Esophagus muscularis mucosa (tissue), 4 donors: ENCODE measurements around the gene ATRNL1. TPM values are rescaled to one million over a fixed set of nuclear protein-coding genes. Genes with fewer than 3 reads are reported as not detected.

Source experiments
- DNase-seq: peaks from one replicate; pipeline ENCODE4 v3.0.0-alpha.2; 2017; ENCODE audit errors: extremely low spot score
- H3K27ac ChIP-seq, 4 donors: fragments of 200-600 bp; sonication (generic); replicated peaks in 1 of 4; 1 replicate in 3 of 4; 2 replicates in 1 of 4; pipeline ENCODE4 v1.5.1; 2016 to 2019; ENCODE audit warnings: mild to moderate bottlenecking in 1 of 4
- H3K27me3 ChIP-seq, 4 donors: fragments of 200-600 bp; sonication (generic); one replicate each; pipeline versions ENCODE4 v1.5.1 to v1.6.0; 2016 to 2019
- H3K36me3 ChIP-seq, 4 donors: fragments of 200-600 bp; sonication (generic); one replicate each; pipeline ENCODE4 v1.5.1; 2016 to 2019
- H3K4me1 ChIP-seq, 4 donors: fragments of 200-600 bp; sonication (generic); one replicate each; pipeline ENCODE4 v1.5.1; 2016 to 2019
- H3K4me3 ChIP-seq, 4 donors: fragments of 200-600 bp; sonication (generic); 1 replicate in 2 of 4; 2 replicates in 2 of 4; pipeline ENCODE4 v1.5.1; 2016 to 2019; ENCODE audit warnings: mild to moderate bottlenecking in 4 of 4, moderate library complexity in 1 of 4
- H3K9me3 ChIP-seq, 4 donors: fragments of 200-600 bp; sonication (generic); 1 replicate in 3 of 4; 2 replicates in 1 of 4; pipeline ENCODE4 v1.5.1; 2016 to 2019
- EP300 ChIP-seq: sonication (generic); formaldehyde crosslinking; IDR thresholded peaks from one replicate; pipeline ENCODE4 v1.6.1; 2017; ENCODE audit warnings: antibody characterized with exemption
- POLR2A ChIP-seq: fragments of 450-650 bp; IDR thresholded peaks from one replicate; pipeline ENCODE4 v1.6.1; 2017; ENCODE audit warnings: antibody characterized with exemption, moderate library complexity, mild to moderate bottlenecking, low read depth
- POLR2AphosphoS5 ChIP-seq, 2 donors: sonication (generic); formaldehyde crosslinking; IDR thresholded peaks; one replicate each; pipeline ENCODE4 v1.6.1; 2017; ENCODE audit warnings: antibody characterized with exemption in 2 of 2
- WGBS: methylation state at CpG from one replicate; pipeline ENCODE4 v1.1.5; 2018; 5-methylcytosine and 5-hydroxymethylcytosine counted together
- intact Hi-C: fragments of 100-400 bp; cut with DNase I; formaldehyde crosslinking; loops from one replicate; pipeline ENCODE4 v1.15.1; 2023
- total RNA-seq, 4 donors: library from RNA; depleted of rRNA; stranded (reverse); fragments of >200 nt; gene quantifications; one replicate each; pipeline versions ENCODE4 v1.1.0 to v1.2.1, GENCODE V29; 2016
- TF ChIP-seq, protein P1 (sequence below), 3 experiments: fragments of 200-600 bp in 2 of 3; fragments of 450-650 bp in 1 of 3; sonication (generic) in 2 of 3; IDR thresholded peaks; one replicate each; pipeline ENCODE4 v1.5.1; 2017 to 2019; ENCODE audit warnings: antibody characterized with exemption in 3 of 3, mild to moderate bottlenecking in 2 of 3, moderate library complexity in 1 of 3

The ATRNL1 gene
- total RNA-seq, 4 donors from 2014 or later = 5.0 to 18.0 (median 11.3) TPM

DNA sequence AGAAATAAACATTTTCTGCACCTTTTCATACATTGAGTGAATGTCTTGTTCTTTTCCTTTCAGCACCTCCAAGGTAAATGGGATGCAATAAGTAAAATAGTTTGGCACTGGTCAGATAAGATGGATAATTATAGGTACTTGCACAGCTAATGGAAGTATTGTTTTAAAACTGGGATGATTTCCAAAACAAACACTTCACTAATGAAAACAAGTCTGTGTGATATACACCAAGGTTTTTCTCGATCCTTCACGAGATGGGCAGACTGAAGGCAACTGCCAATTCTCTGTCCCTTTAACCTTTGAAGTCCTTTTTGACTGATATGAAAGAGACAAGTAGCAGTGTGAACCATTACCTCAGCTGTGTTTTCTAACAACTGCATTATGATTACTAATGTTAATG lies 756.0 kb downstream of the ATRNL1 start:
- 21% methylated on average over 2 of the region's 2 CpGs for WGBS

DNA sequence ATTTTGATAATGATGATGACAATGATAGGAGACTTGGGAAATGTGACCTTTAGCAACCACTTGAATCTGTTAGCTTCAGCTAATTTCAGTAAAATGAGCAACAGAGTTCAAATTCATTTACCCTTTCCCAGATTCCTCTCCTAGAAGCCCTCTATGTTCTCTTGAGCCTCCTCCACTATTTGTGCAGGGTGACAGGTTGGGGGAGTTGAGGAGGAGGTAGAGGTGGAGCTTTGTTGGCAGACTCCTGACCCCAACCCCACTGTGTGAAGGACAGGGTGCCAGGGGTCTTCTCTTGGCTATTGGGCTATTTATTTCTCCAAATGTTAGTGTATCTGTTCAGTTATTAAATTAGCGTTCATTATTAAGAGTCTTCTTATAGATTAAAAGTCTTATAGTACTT lies 757.5 kb downstream of the ATRNL1 start:
- 97% methylated on average over 1 of the region's 1 CpG for WGBS

More for the DNA sequence above, 756.0 kb downstream of the ATRNL1 start:
- peaks cover 0 to 12% (median 5%) of the 10 kb centered on the region in 4 donors for H3K4me1 ChIP-seq
- H3K27me3 ChIP-seq = no peaks in the 10 kb centered on the region
- no peaks in the 10 kb centered on the region for H3K9me3 ChIP-seq
- no peak for DNase-seq
- H3K4me3 ChIP-seq = no peak overlapping the region
- intact Hi-C loops = no loop called here
- H3K36me3 ChIP-seq = no peaks in the 10 kb centered on the region
- TF ChIP-seq EP300 (no peak), POLR2AphosphoS5 (IDR thresholded peaks at IDR 0.05) (no peak), POLR2A (no peak)
- TF ChIP-seq, protein P1, sequence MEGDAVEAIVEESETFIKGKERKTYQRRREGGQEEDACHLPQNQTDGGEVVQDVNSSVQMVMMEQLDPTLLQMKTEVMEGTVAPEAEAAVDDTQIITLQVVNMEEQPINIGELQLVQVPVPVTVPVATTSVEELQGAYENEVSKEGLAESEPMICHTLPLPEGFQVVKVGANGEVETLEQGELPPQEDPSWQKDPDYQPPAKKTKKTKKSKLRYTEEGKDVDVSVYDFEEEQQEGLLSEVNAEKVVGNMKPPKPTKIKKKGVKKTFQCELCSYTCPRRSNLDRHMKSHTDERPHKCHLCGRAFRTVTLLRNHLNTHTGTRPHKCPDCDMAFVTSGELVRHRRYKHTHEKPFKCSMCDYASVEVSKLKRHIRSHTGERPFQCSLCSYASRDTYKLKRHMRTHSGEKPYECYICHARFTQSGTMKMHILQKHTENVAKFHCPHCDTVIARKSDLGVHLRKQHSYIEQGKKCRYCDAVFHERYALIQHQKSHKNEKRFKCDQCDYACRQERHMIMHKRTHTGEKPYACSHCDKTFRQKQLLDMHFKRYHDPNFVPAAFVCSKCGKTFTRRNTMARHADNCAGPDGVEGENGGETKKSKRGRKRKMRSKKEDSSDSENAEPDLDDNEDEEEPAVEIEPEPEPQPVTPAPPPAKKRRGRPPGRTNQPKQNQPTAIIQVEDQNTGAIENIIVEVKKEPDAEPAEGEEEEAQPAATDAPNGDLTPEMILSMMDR (IDR thresholded peaks at IDR 0.05) = no peak
- H3K27ac ChIP-seq = no peak overlapping the region

GRCh38 chr10:115851695-115852094 lies 758.5 kb downstream of the ATRNL1 start:
- H3K4me3 ChIP-seq = no peak overlapping the region
- no peak for DNase-seq
- no peaks in the 10 kb centered on the region for H3K9me3 ChIP-seq
- WGBS = 79% methylated on average over 5 of the region's 5 CpGs
- no peak overlapping the region for H3K27ac ChIP-seq
- H3K4me1 ChIP-seq = peaks cover 0 to 6% (median 0%) of the 10 kb centered on the region in 4 donors
- intact Hi-C loops = no loop called here
- no peaks in the 10 kb centered on the region for H3K36me3 ChIP-seq
- H3K27me3 ChIP-seq = no peaks in the 10 kb centered on the region
- TF ChIP-seq POLR2A = no peak

More for the DNA sequence above, 757.5 kb downstream of the ATRNL1 start:
- peaks cover 0 to 9% (median 0%) of the 10 kb centered on the region in 4 donors for H3K4me1 ChIP-seq
- H3K27ac ChIP-seq = no peak overlapping the region
- no peak for DNase-seq
- no peaks in the 10 kb centered on the region for H3K36me3 ChIP-seq
- intact Hi-C loops = no loop called here
- no peak overlapping the region for H3K4me3 ChIP-seq
- H3K9me3 ChIP-seq = no peaks in the 10 kb centered on the region
- no peak for TF ChIP-seq POLR2AphosphoS5 (IDR thresholded peaks at IDR 0.05)
- TF ChIP-seq, protein P1 (IDR thresholded peaks at IDR 0.05) = no peak
- TF ChIP-seq POLR2A = no peak
- TF ChIP-seq EP300 = no peak
- no peaks in the 10 kb centered on the region for H3K27me3 ChIP-seq

DNA sequence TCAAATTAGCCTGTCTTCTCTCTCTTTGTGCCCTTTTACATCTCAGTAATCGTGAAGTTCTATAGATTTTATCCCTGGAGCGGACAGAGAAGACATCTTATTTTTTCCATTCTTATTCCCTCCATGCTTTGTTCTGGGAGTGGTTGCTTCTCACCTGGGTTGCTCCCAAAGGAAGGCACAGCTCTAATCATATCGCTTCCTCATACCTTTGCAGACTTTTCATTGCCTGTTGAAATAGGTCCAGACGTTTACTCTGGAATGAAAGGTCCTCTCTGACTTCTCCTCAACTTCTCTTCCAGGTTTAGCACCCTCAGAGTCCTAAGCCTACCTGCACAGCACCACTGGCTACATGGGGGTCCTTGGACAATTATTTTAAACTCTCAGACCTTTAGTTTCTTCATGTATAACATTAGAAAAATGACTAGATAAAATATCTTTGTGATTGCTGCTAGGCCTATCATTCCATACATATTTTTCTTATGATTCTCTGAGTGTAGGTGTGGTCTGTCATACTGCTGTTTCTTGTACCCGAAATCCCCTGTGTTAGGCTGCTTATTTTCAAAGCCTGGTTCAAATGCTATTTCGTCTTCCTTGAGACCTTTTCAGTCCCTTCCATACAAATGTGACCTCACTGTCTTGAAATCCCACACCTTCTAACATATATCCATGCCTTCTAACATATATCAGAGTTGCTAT lies 761.7 kb downstream of the ATRNL1 start:
- 74% methylated on average over 6 of the region's 6 CpGs for WGBS

DNA sequence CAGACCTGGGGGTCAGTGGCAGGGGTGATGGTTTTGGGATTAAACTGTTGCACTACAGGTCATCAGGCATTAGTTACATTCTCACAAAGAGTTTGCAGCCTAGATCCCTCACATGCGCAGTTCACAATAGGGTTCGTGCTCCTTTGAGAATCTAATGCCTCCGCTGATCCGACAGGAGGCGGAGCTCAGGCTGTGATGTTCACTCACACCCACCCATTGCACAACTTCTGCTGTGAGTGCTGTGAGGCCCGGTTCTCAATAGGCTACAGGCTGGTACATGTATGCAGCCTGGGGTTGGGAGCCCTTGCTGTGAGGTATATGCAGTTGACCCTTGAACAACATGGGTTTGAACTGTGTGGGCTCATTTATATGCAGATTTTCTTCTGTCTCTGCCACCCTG lies 763.4 kb downstream of the ATRNL1 start:
- Histone ChIP-seq H3K27me3 (no peaks in the 10 kb centered on the region), H3K4me3 (no peak overlapping the region), H3K4me1 (no peaks in the 10 kb centered on the region), H3K9me3 (no peaks in the 10 kb centered on the region), H3K27ac (no peak overlapping the region), H3K36me3 (no peaks in the 10 kb centered on the region)
- 94% methylated on average over 5 of the region's 6 CpGs for WGBS
- TF ChIP-seq POLR2AphosphoS5 (IDR thresholded peaks at IDR 0.05) (no peak), POLR2A (no peak), EP300 (no peak)
- TF ChIP-seq, protein P1 (IDR thresholded peaks at IDR 0.05) = no peak
- no peak for DNase-seq
- intact Hi-C loops = no loop called here

More for the DNA sequence above, 761.7 kb downstream of the ATRNL1 start:
- no peak overlapping the region for H3K27ac ChIP-seq
- no peaks in the 10 kb centered on the region for H3K27me3 ChIP-seq
- intact Hi-C loops = no loop called here
- H3K4me1 ChIP-seq = no peaks in the 10 kb centered on the region
- DNase-seq = no peak
- TF ChIP-seq POLR2AphosphoS5 (IDR thresholded peaks at IDR 0.05) (no peak), POLR2A (no peak), EP300 (no peak)
- TF ChIP-seq, protein P1 (IDR thresholded peaks at IDR 0.05) = no peak
- no peak overlapping the region for H3K4me3 ChIP-seq
- H3K36me3 ChIP-seq = no peaks in the 10 kb centered on the region
- H3K9me3 ChIP-seq = no peaks in the 10 kb centered on the region
